Neural cell (in vitro differentiated cells): ENCODE measurements around the gene ADGRF5. TPM values are rescaled to one million over a fixed set of nuclear protein-coding genes. Genes with fewer than 3 reads are reported as not detected.

Source experiments
- H2AFZ ChIP-seq: fragments of 200-600, 300-800 bp; sonication (generic), shearing (Covaris generic); 2 replicates; pipeline ENCODE4 v1.6.0; 2014; ENCODE audit warnings: low read depth, mild to moderate bottlenecking, antibody characterized with exemption, low read length, moderate library complexity
- H3F3A ChIP-seq: fragments of 200-600 bp; shearing (Covaris generic); 2 replicates; pipeline ENCODE4 v1.6.1; 2016; ENCODE audit warnings: mild to moderate bottlenecking, moderate library complexity, mixed read lengths, antibody characterized with exemption, low read length; ENCODE audit not compliant: insufficient read depth, poor library complexity, severe bottlenecking
- H3K27ac ChIP-seq: fragments of 200-600, 300-800 bp; sonication (generic), shearing (Covaris generic); 2 replicates; pipeline ENCODE4 v1.5.1; 2014; ENCODE audit warnings: mild to moderate bottlenecking, low read length, moderate library complexity
- H3K27me3 ChIP-seq: fragments of 300-800, 200-600 bp; sonication (generic), shearing (Covaris generic); 2 replicates; pipeline ENCODE4 v1.6.0; 2014; ENCODE audit warnings: mild to moderate bottlenecking, low read depth, low read length, moderate library complexity; ENCODE audit not compliant: insufficient read depth
- H3K36me3 ChIP-seq: fragments of 300-800, 200-600 bp; sonication (generic), shearing (Covaris generic); 2 replicates; pipeline ENCODE4 v1.5.1; 2014; ENCODE audit warnings: mild to moderate bottlenecking, antibody characterized with exemption, low read length, moderate library complexity; ENCODE audit not compliant: insufficient read depth
- H3K4me2 ChIP-seq: fragments of 300-800, 200-600 bp; sonication (generic), shearing (Covaris generic); 2 replicates; pipeline ENCODE4 v1.6.0; 2014; ENCODE audit warnings: mild to moderate bottlenecking, low read length
- H3K4me3 ChIP-seq: fragments of 300-800, 200-600 bp; sonication (generic), shearing (Covaris generic); 2 replicates; pipeline ENCODE4 v1.5.1; 2014; ENCODE audit warnings: mild to moderate bottlenecking, low read length, moderate library complexity
- H3K79me2 ChIP-seq: fragments of 200-600 bp; shearing (Covaris generic); replicated peaks from 2 replicates; pipeline ENCODE4 v1.6.0; 2014; ENCODE audit warnings: mild to moderate bottlenecking, low read length, moderate library complexity; ENCODE audit not compliant: insufficient read depth
- H3K9ac ChIP-seq: fragments of 300-800, 200-600 bp; sonication (generic), shearing (Covaris generic); 2 replicates; pipeline ENCODE4 v1.6.1; 2016; ENCODE audit warnings: mild to moderate bottlenecking, low read length, mixed read lengths
- H3K9me2 ChIP-seq: fragments of 200-600 bp; shearing (Covaris generic); 2 replicates; pipeline ENCODE4 v1.6.1; 2016; ENCODE audit warnings: mild to moderate bottlenecking, low read length, mixed read lengths; ENCODE audit not compliant: insufficient read depth
- H3K9me3 ChIP-seq: fragments of 200-600, 300-800 bp; sonication (generic), shearing (Covaris generic); 2 replicates; pipeline ENCODE4 v1.6.1; 2016; ENCODE audit warnings: mild to moderate bottlenecking, mixed run types, low read length, moderate library complexity, mixed read lengths
- H4K20me1 ChIP-seq: fragments of 200-600 bp; shearing (Covaris generic); 2 replicates; pipeline ENCODE4 v1.6.1; 2016; ENCODE audit warnings: mild to moderate bottlenecking, mixed run types; ENCODE audit not compliant: insufficient read depth
- CTCF ChIP-seq: fragments of 450-650 bp; IDR thresholded peaks from 2 replicates; pipeline ENCODE4 v1.5.1; 2014; ENCODE audit warnings: antibody characterized with exemption, mild to moderate bottlenecking, moderate library complexity; ENCODE audit not compliant: poor library complexity, severe bottlenecking
- EP300 ChIP-seq: fragments of 450-650 bp; conservative IDR thresholded peaks from 2 replicates; pipeline ENCODE4 v1.6.1; 2014; ENCODE audit warnings: antibody characterized with exemption, mild to moderate bottlenecking, moderate library complexity; ENCODE audit not compliant: poor library complexity, severe bottlenecking
- EZH2 ChIP-seq: fragments of 200-600, 300-800 bp; shearing (Covaris generic), sonication (generic); IDR thresholded peaks from 2 replicates; pipeline ENCODE4 v1.6.1; 2014; ENCODE audit warnings: antibody characterized with exemption, low read length, borderline replicate concordance, mild to moderate bottlenecking; ENCODE audit not compliant: insufficient read depth, poor library complexity, severe bottlenecking
- MXI1 ChIP-seq: fragments of 450-650 bp; conservative IDR thresholded peaks from 2 replicates; pipeline ENCODE4 v1.6.1; 2014; ENCODE audit warnings: antibody characterized with exemption, mild to moderate bottlenecking; ENCODE audit not compliant: poor library complexity, severe bottlenecking
- POLR2AphosphoS5 ChIP-seq: IDR thresholded peaks from 2 replicates; pipeline ENCODE4 v1.6.1; 2012
- RAD21 ChIP-seq: fragments of 450-650 bp; conservative IDR thresholded peaks from 2 replicates; pipeline ENCODE4 v1.6.1; 2014; ENCODE audit warnings: antibody characterized with exemption, mild to moderate bottlenecking, moderate library complexity
- SMC3 ChIP-seq: fragments of 450-650 bp; conservative IDR thresholded peaks from 2 replicates; pipeline ENCODE4 v1.6.1; 2014; ENCODE audit warnings: antibody characterized with exemption, mild to moderate bottlenecking, moderate library complexity; ENCODE audit not compliant: poor library complexity
- TAF1 ChIP-seq: IDR thresholded peaks from 2 replicates; pipeline ENCODE4 v1.6.1; 2012; ENCODE audit warnings: low read depth
- polyA plus RNA-seq: library from polyadenylated mRNA; depleted of rRNA; stranded (reverse); fragments of >200 nt; gene quantifications from 2 replicates; pipeline ENCODE4 v1.2.3, GENCODE V29; 2014
- TF ChIP-seq, protein P1 (sequence below): IDR thresholded peaks from 2 replicates; pipeline ENCODE4 v1.6.1; 2012; ENCODE audit warnings: borderline replicate concordance

The ADGRF5 gene
- polyA plus RNA-seq, 1 donor from 2014 or later, result not detected

DNA sequence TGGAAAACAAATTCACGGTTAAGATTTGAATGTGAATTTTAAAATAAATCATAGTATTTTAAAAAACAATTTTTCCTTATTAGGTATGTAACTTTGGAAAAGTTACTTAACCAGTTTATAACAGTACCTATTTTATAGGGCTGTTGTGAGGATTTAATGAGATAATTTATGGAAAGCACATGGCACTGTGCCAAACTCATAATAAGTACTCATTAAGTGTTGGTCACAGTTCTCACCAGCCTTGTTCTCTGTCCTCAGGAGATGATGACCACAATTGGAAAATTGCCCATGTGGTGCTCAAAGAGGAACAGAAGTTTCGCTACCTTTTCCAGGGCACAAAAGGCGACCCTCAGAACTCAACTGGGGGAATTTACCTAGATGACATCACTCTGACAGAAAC, 88.9 kb downstream of the ADGRF5 start:
- Histone ChIP-seq H3K36me3 (no peaks in the 10 kb centered on the region), H3K4me2 (no peak overlapping the region)

GRCh38 chr6:46828939-46829338, 92.8 kb downstream of the ADGRF5 start:
- H3K36me3 ChIP-seq, result no peaks in the 10 kb centered on the region
- TF ChIP-seq POLR2AphosphoS5 (no peak), SMC3 (no peak), MXI1 (no peak), EZH2 (no peak), CTCF (no peak)
- no peaks in the 10 kb centered on the region for H3K27me3 ChIP-seq
- no peaks in the 10 kb centered on the region for H3K9me3 ChIP-seq
- H2AFZ ChIP-seq, result no peak overlapping the region
- H3K79me2 ChIP-seq, result no peaks in the 10 kb centered on the region
- no peaks in the 10 kb centered on the region for H3F3A ChIP-seq
- no peaks in the 10 kb centered on the region for H4K20me1 ChIP-seq
- H3K27ac ChIP-seq, result no peak overlapping the region
- H3K4me3 ChIP-seq, result no peak overlapping the region
- H3K9ac ChIP-seq, result no peak overlapping the region
- H3K4me2 ChIP-seq, result no peak overlapping the region
- no peaks in the 10 kb centered on the region for H3K9me2 ChIP-seq

More for the DNA sequence above, 88.9 kb downstream of the ADGRF5 start:
- H3K27ac ChIP-seq, result no peak overlapping the region
- H3K4me3 ChIP-seq, result no peak overlapping the region
- H3F3A ChIP-seq, result no peaks in the 10 kb centered on the region
- no peaks in the 10 kb centered on the region for H3K27me3 ChIP-seq
- H3K9me2 ChIP-seq, result no peaks in the 10 kb centered on the region
- no peaks in the 10 kb centered on the region for H3K9me3 ChIP-seq
- H3K79me2 ChIP-seq, result no peaks in the 10 kb centered on the region
- no peak overlapping the region for H3K9ac ChIP-seq
- TF ChIP-seq TAF1 (no peak), RAD21 (no peak), CTCF (no peak), MXI1 (no peak), SMC3 (no peak), EP300 (no peak)
- TF ChIP-seq, protein P1, sequence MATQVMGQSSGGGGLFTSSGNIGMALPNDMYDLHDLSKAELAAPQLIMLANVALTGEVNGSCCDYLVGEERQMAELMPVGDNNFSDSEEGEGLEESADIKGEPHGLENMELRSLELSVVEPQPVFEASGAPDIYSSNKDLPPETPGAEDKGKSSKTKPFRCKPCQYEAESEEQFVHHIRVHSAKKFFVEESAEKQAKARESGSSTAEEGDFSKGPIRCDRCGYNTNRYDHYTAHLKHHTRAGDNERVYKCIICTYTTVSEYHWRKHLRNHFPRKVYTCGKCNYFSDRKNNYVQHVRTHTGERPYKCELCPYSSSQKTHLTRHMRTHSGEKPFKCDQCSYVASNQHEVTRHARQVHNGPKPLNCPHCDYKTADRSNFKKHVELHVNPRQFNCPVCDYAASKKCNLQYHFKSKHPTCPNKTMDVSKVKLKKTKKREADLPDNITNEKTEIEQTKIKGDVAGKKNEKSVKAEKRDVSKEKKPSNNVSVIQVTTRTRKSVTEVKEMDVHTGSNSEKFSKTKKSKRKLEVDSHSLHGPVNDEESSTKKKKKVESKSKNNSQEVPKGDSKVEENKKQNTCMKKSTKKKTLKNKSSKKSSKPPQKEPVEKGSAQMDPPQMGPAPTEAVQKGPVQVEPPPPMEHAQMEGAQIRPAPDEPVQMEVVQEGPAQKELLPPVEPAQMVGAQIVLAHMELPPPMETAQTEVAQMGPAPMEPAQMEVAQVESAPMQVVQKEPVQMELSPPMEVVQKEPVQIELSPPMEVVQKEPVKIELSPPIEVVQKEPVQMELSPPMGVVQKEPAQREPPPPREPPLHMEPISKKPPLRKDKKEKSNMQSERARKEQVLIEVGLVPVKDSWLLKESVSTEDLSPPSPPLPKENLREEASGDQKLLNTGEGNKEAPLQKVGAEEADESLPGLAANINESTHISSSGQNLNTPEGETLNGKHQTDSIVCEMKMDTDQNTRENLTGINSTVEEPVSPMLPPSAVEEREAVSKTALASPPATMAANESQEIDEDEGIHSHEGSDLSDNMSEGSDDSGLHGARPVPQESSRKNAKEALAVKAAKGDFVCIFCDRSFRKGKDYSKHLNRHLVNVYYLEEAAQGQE, result no peak
- H2AFZ ChIP-seq, result no peak overlapping the region
- no peaks in the 10 kb centered on the region for H4K20me1 ChIP-seq
